ENCODE measurements around the gene SMARCE1. TPM values are rescaled to one million over a fixed set of nuclear protein-coding genes. Genes with fewer than 3 reads are reported as not detected.
A peak's percentile ranks its signal among the peaks of the same experiment; 100 is the strongest.

SMARCE1 gene
- total RNA-seq, 1 donor from 2014 or later, result 49.2 TPM

- TF ChIP-seq, protein P1, sequence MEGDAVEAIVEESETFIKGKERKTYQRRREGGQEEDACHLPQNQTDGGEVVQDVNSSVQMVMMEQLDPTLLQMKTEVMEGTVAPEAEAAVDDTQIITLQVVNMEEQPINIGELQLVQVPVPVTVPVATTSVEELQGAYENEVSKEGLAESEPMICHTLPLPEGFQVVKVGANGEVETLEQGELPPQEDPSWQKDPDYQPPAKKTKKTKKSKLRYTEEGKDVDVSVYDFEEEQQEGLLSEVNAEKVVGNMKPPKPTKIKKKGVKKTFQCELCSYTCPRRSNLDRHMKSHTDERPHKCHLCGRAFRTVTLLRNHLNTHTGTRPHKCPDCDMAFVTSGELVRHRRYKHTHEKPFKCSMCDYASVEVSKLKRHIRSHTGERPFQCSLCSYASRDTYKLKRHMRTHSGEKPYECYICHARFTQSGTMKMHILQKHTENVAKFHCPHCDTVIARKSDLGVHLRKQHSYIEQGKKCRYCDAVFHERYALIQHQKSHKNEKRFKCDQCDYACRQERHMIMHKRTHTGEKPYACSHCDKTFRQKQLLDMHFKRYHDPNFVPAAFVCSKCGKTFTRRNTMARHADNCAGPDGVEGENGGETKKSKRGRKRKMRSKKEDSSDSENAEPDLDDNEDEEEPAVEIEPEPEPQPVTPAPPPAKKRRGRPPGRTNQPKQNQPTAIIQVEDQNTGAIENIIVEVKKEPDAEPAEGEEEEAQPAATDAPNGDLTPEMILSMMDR (IDR thresholded peaks at IDR 0.05; ENCODE audit: insufficient read depth, low read length, severe bottlenecking), result no peak
- FAIRE-seq (no peak), DNase-seq (ENCODE audit: low read depth) (no peak)
- peaks cover 3% of the 10 kb centered on the region for H3K27me3 ChIP-seq (ENCODE audit: control insufficient read depth, insufficient read depth, low read length)
- no peaks in the 10 kb centered on the region for H3K36me3 ChIP-seq (ENCODE audit: control insufficient read depth, insufficient read depth, low read length)
- H3K4me3 ChIP-seq (ENCODE audit: low read depth, low read length), result no peak overlapping the region
These were observed 39.5 kb upstream of the SMARCE1 start for GRCh38 chr17:40687106-40687505.

GRCh38 chr17:40686192-40686591, 38.6 kb upstream of the SMARCE1 start:
- TF ChIP-seq, protein P1 (IDR thresholded peaks at IDR 0.05; ENCODE audit: insufficient read depth, low read length, severe bottlenecking), result no peak
- FAIRE-seq, result no peak
- peak; percentile 55 for DNase-seq (ENCODE audit: low read depth)
- Histone ChIP-seq H3K36me3 (ENCODE audit: control insufficient read depth, insufficient read depth, low read length) (no peaks in the 10 kb centered on the region), H3K4me3 (ENCODE audit: low read depth, low read length) (no peak overlapping the region), H3K27me3 (ENCODE audit: control insufficient read depth, insufficient read depth, low read length) (peaks cover 3% of the 10 kb centered on the region)

DNA sequence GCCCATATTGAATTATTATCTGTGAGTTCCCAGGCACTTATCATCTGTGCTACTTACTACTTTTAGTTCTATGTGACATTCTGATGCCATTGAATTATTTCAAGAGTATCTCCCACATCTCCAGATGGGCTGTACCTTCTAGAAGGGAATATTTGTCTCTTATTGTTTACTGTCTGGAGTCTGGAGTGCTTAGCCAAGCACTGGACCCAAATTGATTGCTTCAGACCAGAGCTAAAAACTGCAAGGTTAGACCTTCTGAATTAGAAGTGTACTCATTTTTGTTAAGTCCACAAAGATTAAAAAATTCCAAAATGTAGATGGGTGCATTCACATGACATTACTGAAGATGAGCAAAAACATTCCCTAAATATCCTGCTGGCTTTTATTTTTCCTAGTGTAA, 33.4 kb upstream of the SMARCE1 start:
- DNase-seq (ENCODE audit: low read depth) (no peak), FAIRE-seq (no peak)
- H3K36me3 ChIP-seq (ENCODE audit: control insufficient read depth, insufficient read depth, low read length), result no peaks in the 10 kb centered on the region
- H3K4me3 ChIP-seq (ENCODE audit: low read depth, low read length), result no peak overlapping the region
- H3K27me3 ChIP-seq (ENCODE audit: control insufficient read depth, insufficient read depth, low read length), result peaks cover 5% of the 10 kb centered on the region
- TF ChIP-seq, protein P1 (IDR thresholded peaks at IDR 0.05; ENCODE audit: insufficient read depth, low read length, severe bottlenecking), result no peak

- FAIRE-seq, result no peak
- Histone ChIP-seq H3K27me3 (ENCODE audit: control insufficient read depth, insufficient read depth, low read length) (peaks cover 3% of the 10 kb centered on the region), H3K36me3 (ENCODE audit: control insufficient read depth, insufficient read depth, low read length) (no peaks in the 10 kb centered on the region), H3K4me3 (ENCODE audit: low read depth, low read length) (no peak overlapping the region)
- TF ChIP-seq, protein P1 (IDR thresholded peaks at IDR 0.05; ENCODE audit: insufficient read depth, low read length, severe bottlenecking), result no peak
- DNase-seq (ENCODE audit: low read depth), result no peak
These were observed 31.9 kb upstream of the SMARCE1 start for GRCh38 chr17:40679523-40679907.

- TF ChIP-seq, protein P1 (IDR thresholded peaks at IDR 0.05; ENCODE audit: insufficient read depth, low read length, severe bottlenecking), result no peak
These were observed 31.4 kb upstream of the SMARCE1 start for GRCh38 chr17:40678902-40679522.

DNA sequence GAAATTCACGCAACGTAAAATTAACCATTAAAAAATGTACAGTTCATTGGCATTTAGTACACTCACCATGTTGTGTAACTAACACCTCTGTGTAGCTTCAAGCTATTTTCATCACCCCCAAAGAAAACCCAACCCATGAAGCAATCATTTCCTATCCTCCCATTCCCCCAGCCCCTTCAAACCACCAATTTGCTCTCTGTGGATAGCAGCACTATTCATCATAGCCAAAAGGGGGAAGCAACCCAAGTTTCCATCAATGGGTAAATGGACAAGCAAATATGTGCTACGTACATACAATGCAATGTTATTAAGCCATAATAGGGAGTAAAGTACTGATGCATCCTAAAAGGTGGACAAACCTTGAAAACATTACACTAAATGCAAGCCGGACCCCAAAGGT, 28.3 kb upstream of the SMARCE1 start:
- FAIRE-seq (no peak), DNase-seq (ENCODE audit: low read depth) (no peak)
- H3K27me3 ChIP-seq (ENCODE audit: control insufficient read depth, insufficient read depth, low read length), result peaks cover 7% of the 10 kb centered on the region
- TF ChIP-seq, protein P1 (IDR thresholded peaks at IDR 0.05; ENCODE audit: insufficient read depth, low read length, severe bottlenecking), result no peak
- H3K4me3 ChIP-seq (ENCODE audit: low read depth, low read length), result no peak overlapping the region
- no peaks in the 10 kb centered on the region for H3K36me3 ChIP-seq (ENCODE audit: control insufficient read depth, insufficient read depth, low read length)

More at GRCh38 chr17:40678902-40679522, 31.4 kb upstream of the SMARCE1 start:
- no peak for FAIRE-seq
- peak; percentile 23 for DNase-seq (ENCODE audit: low read depth)
- H3K36me3 ChIP-seq (ENCODE audit: control insufficient read depth, insufficient read depth, low read length), result no peaks in the 10 kb centered on the region
- peaks cover 5% of the 10 kb centered on the region for H3K27me3 ChIP-seq (ENCODE audit: control insufficient read depth, insufficient read depth, low read length)
- H3K4me3 ChIP-seq (ENCODE audit: low read depth, low read length), result no peak overlapping the region

Measured in bronchial epithelial cell (primary cell).